NT2/D1 (cell line): ENCODE results near the gene SLX4IP.

Source experiments
- SUZ12 ChIP-seq: IDR thresholded peaks from 2 replicates; pipeline ENCODE4 v1.6.1; 2011; ENCODE audit not compliant: insufficient read length, insufficient read depth; ENCODE audit errors: extremely low read depth
- YY1 ChIP-seq: IDR thresholded peaks from 2 replicates; pipeline ENCODE4 v1.6.1; 2011; ENCODE audit not compliant: insufficient read length, insufficient read depth
- ZNF274 ChIP-seq: IDR thresholded peaks from 2 replicates; pipeline ENCODE4 v1.6.1; 2011; ENCODE audit warnings: mild to moderate bottlenecking, low read depth, low read length

DNA sequence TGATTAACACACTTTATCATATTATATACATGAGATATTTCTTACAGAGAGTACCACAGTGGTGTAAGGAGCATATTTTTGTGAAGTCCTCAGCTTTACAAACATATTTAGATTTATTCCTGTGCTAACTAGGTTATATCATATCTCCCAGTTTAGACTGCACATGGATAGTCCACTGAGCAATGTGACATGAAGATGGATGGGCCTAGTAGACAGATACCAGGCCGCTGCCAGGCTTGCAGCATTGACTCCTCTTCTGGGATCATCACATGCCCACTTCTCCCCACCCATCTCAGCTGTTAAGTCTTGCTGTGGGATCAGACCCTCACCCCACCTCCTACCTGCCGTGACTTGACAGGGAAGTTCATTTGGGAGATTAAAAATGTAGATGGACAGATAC, 95.8 kb downstream of the SLX4IP start:
- no peak for TF ChIP-seq YY1
- no peak for TF ChIP-seq ZNF274
- no peak for TF ChIP-seq SUZ12
